HG03025 (cell line): Measurements from ENCODE around the gene FAM163B.

Experiments used
- ATAC-seq: cut with Tn5 transposase; IDR thresholded peaks from one replicate; pipeline ENCODE4 v1.9.1; 2021; ENCODE audit warnings: mild to moderate bottlenecking, moderate library complexity; ENCODE audit not compliant: unreplicated experiment, low FRiP score

Gene FAM163B

GRCh38 chr9:133535306-133535877, 73.8 kb downstream of the FAM163B start:
- ATAC-seq, result no peak

GRCh38 chr9:133534346-133535291, 74.6 kb downstream of the FAM163B start, which contains the start of gene ADAMTSL2:
Gene ADAMTSL2, plus strand, starts transcription at chr9:133534704. Its CDS starts 2,009 bp downstream, at chr9:133536713.
- no peak for ATAC-seq

- no peak for ATAC-seq
Measured at GRCh38 chr9:133533857-133534256, 75.3 kb downstream of the FAM163B start.

- no peak for ATAC-seq
Measured at GRCh38 chr9:133532937-133533668, 76.1 kb downstream of the FAM163B start.

- no peak for ATAC-seq
Measured at GRCh38 chr9:133531293-133531692, 77.9 kb downstream of the FAM163B start.

- ATAC-seq, result no peak
Measured at GRCh38 chr9:133529874-133530273, 79.3 kb downstream of the FAM163B start.

- no peak for ATAC-seq
Measured at GRCh38 chr9:133529457-133529856, 79.7 kb downstream of the FAM163B start.

GRCh38 chr9:133528876-133529241, 80.3 kb downstream of the FAM163B start:
- ATAC-seq, result no peak

GRCh38 chr9:133528001-133528875, 81.0 kb downstream of the FAM163B start:
- no peak for ATAC-seq

GRCh38 chr9:133527444-133527920, 81.7 kb downstream of the FAM163B start:
- ATAC-seq, result no peak
